ENCODE data around the gene IMPA2.

- TF ChIP-seq CTCF (conservative IDR thresholded peaks at IDR 0.05): no peak
- no peak for TF ChIP-seq ZFX (IDR thresholded peaks at IDR 0.05)
Observed at GRCh38 chr18:12008181-12008767, 27.0 kb downstream of the IMPA2 start.

Data from C4-2B (cell line).